Esophagus squamous epithelium (tissue), 4 donors: ENCODE measurements around the gene SYNRG.

Experiments used
- CTCF ChIP-seq, 6 experiments: fragments of 450-650 bp in 4 of 6; fragments of 200-600 bp in 2 of 6; sonication (generic) in 2 of 6; IDR thresholded peaks; one replicate each; pipeline ENCODE4 v1.5.1; 2016 to 2019; ENCODE audit warnings: antibody characterized with exemption in 6 of 6, mild to moderate bottlenecking in 4 of 6, moderate library complexity in 4 of 6
- POLR2A ChIP-seq, 4 donors: fragments of 450-650 bp; IDR thresholded peaks; one replicate each; pipeline ENCODE4 v1.6.1; 2017; ENCODE audit warnings: antibody characterized with exemption in 4 of 4, mild to moderate bottlenecking in 4 of 4, moderate library complexity in 3 of 4

GRCh38 chr17:37512442-37513068, 96.7 kb downstream of the SYNRG start:
- TF ChIP-seq CTCF (IDR thresholded peaks at IDR 0.05) (no peak), POLR2A (IDR thresholded peaks at IDR 0.05) (no peak)
